Cardiac septum (tissue), 1 donor: ENCODE measurements around the gene SCAANT1. TPM values are rescaled to one million over a fixed set of nuclear protein-coding genes. Genes with fewer than 3 reads are reported as not detected.

ENCODE experiments used
- DNase-seq: peaks from one replicate; pipeline ENCODE4 v3.0.0-alpha.2; 2020; ENCODE audit warnings: low spot score
- intact Hi-C: fragments of 100-400 bp; cut with DNase I; formaldehyde crosslinking; loops from one replicate; pipeline ENCODE4 v1.14.0; 2022
- total RNA-seq: library from RNA; stranded (reverse); fragmentation: NEBNext Ultra II Directional; extraction: Animal tissue kit (Norgen Biotek cat#: 25700); gene quantifications from one replicate; pipeline ENCODE4 v1.2.1, GENCODE V29; 2021
- donor health status: DM: no; HTN: no; CAD: no.

SCAANT1 gene
- total RNA-seq, 1 donor from 2014 or later = not detected

- DNase-seq = no peak
- intact Hi-C loops = no loop called here
Measured at GRCh38 chr3:63908081-63908736, 4.0 kb downstream of the SCAANT1 start.

- intact Hi-C loops = no loop called here
- no peak for DNase-seq
Measured at GRCh38 chr3:63905731-63906620, 6.2 kb downstream of the SCAANT1 start.

- intact Hi-C loops = no loop called here
- DNase-seq = no peak
Measured at GRCh38 chr3:63900459-63900858, 11.7 kb downstream of the SCAANT1 start.

GRCh38 chr3:63900010-63900409 lies 12.2 kb downstream of the SCAANT1 start:
- intact Hi-C loops = no loop called here
- no peak for DNase-seq

- DNase-seq = no peak
- intact Hi-C loops = no loop called here
Measured at GRCh38 chr3:63896332-63897030, 15.7 kb downstream of the SCAANT1 start.

- intact Hi-C loops = no loop called here
- DNase-seq = no peak
Measured at GRCh38 chr3:63895422-63896189, 16.6 kb downstream of the SCAANT1 start.

- intact Hi-C loops = no loop called here
- DNase-seq = no peak
Measured at GRCh38 chr3:63892773-63893352, 19.3 kb downstream of the SCAANT1 start.

- intact Hi-C loops = no loop called here
Measured at GRCh38 chr3:63891518-63891917, 20.7 kb downstream of the SCAANT1 start.

GRCh38 chr3:63886858-63887257 lies 25.3 kb downstream of the SCAANT1 start:
- DNase-seq = no peak

More at GRCh38 chr3:63891518-63891917, 20.7 kb downstream of the SCAANT1 start:
- no peak for DNase-seq

GRCh38 chr3:63880653-63881052 lies 31.5 kb downstream of the SCAANT1 start:
- intact Hi-C loops = no loop called here
- no peak for DNase-seq

More at GRCh38 chr3:63886858-63887257, 25.3 kb downstream of the SCAANT1 start:
- intact Hi-C loops = no loop called here

- DNase-seq = no peak
- intact Hi-C loops = no loop called here
Measured at GRCh38 chr3:63878394-63879060, 33.7 kb downstream of the SCAANT1 start.

- DNase-seq = no peak
- intact Hi-C loops = no loop called here
Measured at GRCh38 chr3:63877737-63878393, 34.3 kb downstream of the SCAANT1 start.

- no peak for DNase-seq
- intact Hi-C loops = no loop called here
Measured at GRCh38 chr3:63876260-63876659, 35.9 kb downstream of the SCAANT1 start.

GRCh38 chr3:63875510-63875909 lies 36.7 kb downstream of the SCAANT1 start:
- intact Hi-C loops = no loop called here
- DNase-seq = no peak

GRCh38 chr3:63874769-63875168 lies 37.4 kb downstream of the SCAANT1 start:
- no peak for DNase-seq
- intact Hi-C loops = no loop called here

GRCh38 chr3:63872135-63872924 lies 39.9 kb downstream of the SCAANT1 start:
- no peak for DNase-seq
- intact Hi-C loops = no loop called here

- intact Hi-C loops = no loop called here
- DNase-seq = no peak
Measured at GRCh38 chr3:63870615-63871005, 41.6 kb downstream of the SCAANT1 start.
